Right kidney (tissue), 1 donor: ENCODE data around the gene ANTXR1.
A peak's percentile ranks its signal among the peaks of the same experiment; 100 is the strongest.
"Not testable (repeated sequence)": the region's sequence is repeated elsewhere in the genome, so short reads cannot be mapped to it uniquely, and the experiment has no call there.

Source experiments
- DNase-seq: peaks from one replicate; pipeline ENCODE4 v3.0.0-alpha.2; 2016

ANTXR1 gene

DNA sequence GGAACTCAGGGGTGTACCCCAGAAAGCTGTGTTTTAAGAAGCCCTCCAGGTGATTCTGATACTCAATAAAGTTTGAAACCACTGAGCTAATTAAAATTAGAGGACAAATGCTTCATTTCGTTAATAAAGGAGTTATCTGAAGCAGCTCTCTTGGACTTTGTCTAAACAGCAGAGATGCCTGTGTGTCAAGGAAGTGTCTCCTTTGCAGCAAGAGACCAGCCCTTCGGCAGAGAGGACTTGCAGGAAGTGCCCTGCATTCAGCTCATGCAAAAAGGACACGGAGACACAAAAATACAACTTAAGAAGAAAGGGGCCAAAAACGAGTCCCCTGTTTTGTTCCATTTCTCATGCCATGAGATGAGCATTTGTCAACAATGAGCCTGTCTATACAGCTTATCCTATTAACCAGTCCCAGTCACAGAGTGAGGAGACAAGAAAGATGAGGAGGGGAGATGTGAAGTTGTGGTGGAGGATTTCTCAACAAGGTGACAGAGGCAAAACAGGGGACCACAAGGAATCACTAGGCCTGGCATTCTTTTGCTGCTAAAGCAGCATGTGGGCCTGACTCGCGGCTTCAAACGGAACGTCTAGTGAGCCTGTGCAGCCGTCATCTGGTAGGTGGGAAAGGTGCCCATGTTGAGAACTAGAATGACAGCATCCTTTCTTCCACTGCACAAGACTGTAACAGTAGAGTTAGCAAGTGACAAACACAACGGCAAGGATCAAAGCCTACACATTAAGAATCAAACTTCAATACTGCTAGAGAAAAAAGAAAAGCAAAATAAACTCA is 152.3 kb downstream of the ANTXR1 start:
- no peak for DNase-seq

DNA sequence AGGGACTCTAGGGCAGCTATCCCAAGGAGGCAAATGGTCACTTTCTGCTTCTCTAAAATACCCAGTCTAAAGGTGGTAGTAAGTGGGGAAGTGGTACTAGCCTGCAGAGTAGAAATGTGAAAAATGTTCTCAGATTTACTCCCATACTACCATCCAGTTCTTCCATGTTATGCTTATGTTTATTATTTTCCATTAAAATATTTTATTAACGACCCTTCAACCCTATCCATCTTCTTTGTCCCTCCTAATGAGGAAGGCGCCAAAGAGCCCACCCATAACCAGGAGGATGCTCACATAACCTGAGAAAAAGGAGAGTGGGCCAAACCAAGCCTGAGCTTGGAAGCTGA is 153.5 kb downstream of the ANTXR1 start:
- DNase-seq, result no peak

DNA sequence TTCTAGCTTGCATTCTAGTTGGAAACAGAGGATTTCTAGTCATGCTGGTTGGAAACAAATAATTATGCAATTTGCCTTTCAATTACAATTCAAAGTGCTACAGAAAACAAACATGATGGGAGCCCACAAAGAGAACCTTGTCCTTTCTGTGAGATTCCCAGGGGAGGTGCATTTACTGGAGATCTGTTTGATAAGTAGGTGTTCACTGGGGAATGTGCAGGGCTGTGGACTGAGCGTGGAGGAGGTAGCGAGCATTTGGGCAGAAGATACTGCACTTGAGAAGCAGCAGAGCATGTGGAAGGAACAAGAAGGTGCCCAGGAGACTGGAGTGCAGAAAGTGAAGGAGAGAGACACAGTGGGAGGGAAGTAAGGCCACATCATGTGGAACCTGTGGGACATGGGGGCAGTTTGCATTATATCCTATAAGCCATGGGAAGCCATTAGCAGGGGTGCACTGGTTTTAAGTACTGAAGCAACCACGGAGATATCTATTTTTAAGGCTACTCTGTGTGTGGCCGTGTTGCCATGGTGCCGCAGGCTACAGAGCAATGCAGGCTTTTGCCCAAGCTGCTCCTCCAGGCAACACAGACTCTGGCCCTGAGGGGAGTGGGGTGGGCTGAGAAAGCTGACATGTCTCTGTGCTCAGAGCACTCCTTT is 154.0 kb downstream of the ANTXR1 start:
- DNase-seq, result no peak

DNA sequence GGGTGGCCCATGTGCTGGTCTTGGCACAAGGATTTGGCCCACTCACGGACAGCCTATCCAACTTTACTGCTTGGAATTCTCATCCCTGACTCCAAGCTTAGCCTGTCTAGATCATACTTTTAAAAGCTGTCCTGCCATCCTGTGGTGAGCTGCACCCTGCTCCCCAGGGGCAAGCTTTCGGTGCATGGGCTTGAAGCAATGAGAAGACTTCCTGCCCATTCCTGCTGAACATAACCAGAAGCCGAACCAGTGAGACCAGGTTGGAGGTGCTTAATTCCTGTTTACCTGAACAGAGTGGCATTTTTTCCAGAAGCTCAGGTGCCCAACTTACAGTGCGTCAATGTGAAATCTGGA is 154.5 kb downstream of the ANTXR1 start:
- DNase-seq, result no peak

DNA sequence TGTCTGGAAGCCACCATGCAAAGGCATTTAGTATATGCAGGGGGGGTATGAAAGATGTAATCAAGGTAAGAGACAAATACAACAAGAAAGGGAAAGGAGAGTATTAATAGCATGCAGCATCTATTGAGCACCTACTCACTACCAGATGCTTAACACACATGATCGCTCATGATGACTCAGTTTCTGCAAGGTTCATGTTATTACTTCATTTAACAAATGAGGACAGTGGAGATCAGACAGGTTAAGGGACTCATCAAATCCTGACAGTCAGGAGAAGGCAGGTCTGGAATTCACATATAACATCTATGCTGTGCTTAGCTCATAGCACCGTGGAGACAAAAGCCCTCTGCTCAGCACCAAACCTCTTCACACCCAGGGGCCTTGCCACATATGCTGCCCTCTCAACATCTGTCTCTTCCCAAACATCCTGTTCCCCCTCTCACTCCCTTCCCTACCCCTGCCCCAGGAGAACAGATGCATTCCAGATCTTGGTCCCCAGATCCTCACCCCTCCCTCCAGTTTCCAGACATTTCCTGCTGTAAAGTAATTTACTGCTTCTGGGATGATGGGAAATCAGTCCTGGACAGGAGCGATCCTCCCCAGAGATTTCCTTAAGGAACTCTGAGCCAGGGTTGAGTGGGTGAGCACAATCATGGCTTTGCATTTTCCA is 155.3 kb downstream of the ANTXR1 start:
- no peak for DNase-seq

DNA sequence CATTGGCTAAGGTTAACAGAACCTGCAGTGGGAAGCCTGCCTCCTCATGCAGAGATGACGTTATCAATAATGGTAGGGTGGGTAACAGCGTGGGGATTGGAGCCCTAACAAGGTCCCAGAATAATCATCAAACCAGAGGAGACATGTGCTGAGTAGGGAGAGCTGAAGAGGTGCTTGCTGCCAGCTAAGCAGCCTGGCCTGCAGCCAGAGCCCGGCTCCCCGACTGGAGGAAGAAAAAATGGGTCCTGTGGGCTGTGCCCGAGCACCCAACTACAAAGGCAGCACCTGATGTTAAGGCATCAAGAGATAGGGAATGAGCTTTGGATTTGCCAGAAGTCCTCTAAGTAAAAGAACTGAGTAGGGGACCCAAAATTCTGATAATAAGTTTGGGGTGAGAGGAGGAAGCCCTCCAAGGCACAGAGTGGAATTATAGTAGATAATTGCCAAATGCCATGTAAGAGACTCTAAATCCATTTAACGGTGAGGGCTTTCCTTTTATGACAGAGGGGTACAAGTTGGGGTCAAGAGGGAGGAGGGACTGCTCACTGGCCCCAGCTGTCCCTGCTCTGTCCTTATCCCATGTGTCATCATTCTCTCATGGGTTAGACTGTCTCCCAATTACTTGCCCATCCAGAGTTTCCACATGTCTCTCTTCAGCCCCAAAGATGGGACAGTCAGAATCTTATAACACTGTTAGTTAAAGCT is 156.1 kb downstream of the ANTXR1 start:
- DNase-seq, result no peak

DNA sequence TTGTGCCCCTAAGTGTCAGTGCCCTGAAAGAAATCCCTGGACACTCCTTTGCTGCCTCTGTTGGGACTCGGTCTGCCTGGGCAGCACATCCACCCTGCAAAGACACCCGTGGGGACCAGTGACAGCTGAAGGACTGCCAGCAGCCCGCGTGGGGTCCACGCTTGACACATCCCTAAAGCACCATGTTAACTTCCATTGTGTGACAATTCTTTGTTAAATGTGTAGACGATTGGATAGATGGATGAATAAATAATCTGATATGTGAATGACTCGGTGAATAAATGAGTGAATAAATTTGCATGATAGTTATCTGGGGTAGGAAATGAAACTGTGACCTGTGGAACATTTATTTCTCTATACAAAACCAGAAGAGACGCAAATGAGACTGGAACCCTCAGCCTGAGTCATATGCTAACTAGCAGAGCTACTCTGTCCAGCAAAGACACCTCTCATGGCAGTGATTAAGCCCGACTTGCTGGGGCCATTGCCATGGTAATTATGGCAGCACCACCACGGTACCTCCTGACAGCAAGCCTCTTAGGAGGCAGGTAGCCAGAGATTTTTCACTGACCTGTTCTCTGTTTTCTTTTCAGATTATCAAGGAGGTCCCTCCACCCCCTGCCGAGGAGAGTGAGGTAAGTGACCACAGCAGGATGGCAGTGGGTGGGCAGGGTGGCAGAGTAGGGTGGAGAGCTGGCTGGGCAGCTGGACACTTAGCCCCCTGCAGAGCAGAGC is 156.8 kb downstream of the ANTXR1 start:
- DNase-seq, result no peak

DNA sequence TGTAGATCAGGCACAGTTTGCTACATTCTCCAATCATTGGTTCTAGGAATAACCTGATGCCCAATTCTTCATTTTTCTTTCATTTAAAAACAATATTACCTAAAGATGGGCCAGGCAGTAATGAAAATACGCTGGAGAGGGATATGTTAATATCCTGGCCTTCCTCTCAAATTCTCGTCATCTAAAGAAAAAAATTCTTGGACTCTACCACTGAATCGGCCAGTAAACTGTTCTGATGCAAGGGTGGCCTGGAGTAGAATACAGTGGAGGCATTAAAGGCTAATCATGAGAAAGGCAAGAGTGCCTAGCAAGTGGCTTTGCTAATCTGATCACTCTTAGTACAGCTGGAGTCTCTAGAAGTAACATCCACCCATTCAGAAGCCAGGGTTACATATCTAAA is 157.7 kb downstream of the ANTXR1 start:
- no peak for DNase-seq

DNA sequence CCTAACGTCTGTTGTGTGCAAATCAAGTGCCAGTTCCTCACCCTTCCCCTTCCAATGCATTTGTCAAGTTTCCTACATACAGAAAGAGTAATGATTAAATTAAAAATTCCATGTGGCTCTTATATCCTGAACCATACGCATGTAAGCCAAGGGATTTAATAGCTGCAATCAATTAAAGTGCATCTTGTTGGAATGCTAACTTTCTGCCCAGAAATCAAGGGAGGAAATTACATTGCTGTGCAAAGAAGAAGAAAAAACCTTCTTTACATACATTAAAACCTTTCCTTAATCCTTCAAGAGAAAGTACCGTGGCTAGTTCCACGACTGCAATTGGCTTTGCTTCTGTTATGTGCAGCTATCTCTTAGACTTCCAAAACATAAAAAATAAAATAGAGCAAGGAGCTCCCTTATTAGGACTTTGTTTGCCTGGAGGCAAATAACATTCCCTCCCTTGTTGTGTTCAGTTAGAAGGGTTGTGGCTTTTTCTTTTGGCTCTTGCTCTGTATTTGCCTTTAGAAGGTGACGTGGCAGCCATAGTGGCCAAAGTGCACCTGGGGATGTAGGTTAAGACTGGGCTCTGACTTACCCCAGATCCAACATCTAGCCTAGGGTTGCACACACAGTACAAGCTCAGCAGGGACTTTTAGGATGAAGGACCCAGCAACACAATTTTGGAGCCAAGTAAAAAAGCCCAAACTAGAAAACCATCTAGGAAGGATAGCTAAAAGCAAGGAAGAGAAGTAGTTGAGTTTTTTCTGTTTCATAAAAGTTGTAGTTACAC is 158.3 kb downstream of the ANTXR1 start:
- DNase-seq, result no peak

DNA sequence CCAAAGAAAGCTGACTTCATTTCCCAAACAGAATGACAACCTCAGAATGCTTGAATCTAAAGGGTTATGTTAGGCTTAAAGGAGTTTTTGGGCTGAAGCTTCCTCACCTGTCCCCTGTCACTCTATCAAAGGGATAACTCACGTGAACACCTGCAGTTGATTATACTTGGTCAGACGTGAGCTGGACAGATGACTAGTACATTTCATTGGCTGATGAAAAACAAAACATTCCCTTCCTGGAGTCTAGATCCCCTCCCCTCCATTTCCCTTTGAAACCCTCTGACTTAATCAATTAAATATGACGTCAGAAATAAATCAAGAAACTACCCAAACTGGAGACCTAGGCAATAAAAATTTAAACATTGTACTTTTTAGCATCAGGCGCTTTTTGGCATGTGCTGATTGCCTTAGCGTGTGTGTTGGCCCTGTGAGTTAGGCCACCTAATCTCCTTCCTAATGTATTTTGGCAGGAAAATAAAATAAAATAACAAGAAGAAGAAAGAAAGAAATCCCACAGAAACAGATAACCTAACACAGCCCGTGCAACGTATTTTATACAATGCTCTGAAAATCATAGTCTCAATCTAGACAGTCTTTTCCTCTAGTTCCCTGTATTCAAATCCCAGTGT is 159.0 kb downstream of the ANTXR1 start:
- DNase-seq, result no peak

DNA sequence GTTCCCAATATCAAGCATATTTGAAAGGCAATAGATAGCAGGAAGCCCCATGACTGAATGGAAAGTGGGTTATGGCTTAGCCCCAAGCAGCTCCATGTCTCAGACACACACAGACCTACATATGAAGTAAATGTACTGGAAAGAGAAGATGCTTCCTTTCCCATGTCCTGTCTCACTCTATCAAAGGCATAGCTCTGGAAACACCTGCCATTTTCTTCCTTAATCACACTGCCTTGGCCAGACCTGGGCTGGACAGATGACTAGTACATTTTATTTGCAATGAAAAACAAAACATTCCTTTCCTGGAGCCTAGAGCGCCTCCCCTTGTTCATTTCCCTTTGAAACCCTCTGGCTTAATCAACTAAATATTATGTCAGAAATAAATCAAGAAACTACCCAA is 160.7 kb downstream of the ANTXR1 start:
- DNase-seq, result no peak

DNA sequence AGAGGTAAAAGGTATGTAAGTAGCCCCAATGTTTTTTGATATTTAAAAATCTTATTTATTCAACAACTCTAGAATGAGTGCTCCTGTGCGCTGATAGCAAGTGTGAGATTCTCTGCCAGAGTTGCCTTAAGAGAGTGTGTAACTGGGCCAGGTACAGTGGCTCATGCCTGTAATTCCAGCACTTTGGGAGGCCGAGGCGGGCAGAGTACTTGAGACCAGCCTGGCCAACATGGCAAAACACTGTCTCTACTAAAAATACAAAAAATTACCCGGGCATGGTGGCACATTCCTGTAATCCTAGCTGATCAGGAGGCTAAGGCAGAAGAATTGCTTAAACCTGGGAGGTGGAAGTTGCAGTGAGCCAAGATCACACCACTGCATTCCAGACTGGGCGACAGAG is 161.2 kb downstream of the ANTXR1 start:
- DNase-seq, result not testable (repeated sequence)

DNA sequence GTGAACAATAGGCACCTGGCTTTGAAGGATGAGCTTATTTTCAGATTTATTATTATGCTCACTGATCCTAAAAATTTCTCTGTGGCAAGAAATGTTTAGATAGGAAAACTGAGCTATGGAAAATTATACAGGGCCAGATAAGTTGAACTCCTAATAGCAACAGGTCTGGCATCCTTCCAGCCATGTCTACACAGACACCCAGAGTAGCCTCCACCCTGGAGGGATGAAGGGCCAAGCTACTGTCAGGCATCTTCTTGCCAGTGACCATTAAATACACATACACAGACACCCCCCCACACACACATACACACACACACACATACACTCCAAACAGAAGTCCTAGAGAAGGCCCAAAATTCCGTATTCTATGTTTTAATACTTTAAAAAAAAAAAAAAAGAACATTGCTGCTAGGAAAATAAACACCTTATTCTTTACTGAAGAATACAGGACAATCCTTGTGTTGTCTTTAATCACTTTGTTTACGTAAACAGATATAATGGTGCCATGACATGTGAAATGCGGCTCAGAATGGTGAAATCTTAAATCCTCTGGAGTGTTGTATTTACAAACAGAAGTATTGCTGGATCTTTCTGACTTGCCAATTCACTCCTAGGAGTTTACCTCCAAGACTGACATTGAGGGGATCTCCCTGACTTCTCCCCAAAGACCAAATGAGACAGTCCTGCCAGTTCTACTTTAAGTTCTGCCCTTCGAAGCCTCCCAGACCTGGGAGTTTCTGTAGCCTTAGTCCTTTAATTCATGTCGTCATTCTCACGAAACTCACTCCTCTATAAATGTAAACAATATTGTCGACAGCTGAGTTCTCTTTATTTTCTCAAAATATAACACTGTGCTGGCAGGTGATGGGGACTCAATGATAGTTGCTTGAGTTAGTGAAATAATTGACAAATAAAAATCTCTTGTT is 163.1 kb downstream of the ANTXR1 start:
- DNase-seq, result no peak

DNA sequence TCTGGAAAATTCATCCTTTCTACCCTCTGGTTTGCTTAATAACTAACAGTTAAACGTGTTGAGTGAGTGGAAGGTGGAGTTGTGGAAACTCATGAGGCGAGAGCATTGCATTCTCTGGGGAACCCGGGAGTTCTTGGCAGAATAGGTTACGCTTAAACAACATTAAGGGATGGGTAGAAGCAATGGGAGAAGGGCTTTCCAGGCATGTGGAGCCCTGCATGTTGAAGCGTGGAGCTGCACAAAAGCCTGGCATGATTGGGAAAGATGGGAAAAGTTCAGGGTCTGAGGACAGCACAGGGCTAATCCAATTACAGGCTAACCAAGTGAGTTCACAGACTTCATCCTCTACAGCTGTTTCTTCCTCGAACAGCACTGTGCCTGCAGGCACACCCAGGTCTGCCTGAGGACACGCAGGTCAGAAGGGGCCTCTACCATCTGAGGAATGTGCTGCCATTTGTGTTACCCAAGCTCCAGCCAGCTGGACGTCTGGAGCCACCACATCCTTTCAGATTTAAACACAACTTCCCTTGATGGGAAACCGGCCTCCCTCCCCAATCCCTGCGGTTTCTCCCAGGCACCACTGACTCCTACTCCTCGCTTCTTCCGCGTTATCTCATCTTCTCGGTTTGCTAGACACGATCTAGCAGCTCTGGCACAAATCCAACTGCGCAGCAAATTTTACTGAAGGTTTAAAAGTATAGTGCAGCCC is 164.2 kb downstream of the ANTXR1 start:
- peak; percentile 15 for DNase-seq

DNA sequence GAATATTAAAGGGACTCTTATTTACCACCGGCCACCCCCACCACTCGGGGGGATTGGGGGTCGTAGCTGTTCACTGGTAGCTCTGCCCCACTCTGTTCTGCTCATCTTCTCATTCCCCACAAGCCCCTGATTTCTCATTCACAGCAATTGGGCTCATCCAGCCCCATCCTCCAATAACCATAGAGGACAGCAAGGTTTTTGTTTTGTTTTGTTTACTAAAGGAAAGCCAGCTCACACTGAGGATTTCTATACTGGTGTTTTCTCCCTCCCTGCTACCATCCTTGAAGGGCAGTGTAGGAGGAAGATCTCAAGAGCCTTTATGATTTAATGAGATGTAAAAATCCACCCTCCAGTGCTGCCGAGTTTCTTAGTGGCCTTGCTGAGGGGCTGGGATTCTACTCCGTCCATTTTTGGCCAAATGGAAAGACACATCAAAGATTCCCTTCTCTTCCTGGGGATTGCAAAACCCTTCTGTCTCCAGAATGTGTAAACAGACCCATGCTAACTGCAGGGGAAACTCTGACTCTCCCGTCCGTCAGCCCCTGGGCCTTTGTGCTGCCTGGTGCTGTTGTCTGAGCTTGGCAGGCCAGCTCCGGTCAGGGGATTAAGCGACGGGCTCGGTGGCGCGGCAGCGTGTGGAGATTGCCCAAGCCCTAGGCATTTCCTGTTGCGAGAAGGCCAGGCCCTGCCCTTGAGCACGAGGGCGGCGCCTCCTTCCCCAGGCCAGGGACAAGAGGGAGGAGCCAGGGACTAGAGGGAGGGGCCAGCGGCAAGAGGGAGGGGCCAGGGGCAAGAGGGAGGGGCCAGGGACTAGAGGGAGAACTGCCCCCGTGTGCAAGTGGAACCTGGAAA is 165.0 kb downstream of the ANTXR1 start:
- DNase-seq, result no peak

DNA sequence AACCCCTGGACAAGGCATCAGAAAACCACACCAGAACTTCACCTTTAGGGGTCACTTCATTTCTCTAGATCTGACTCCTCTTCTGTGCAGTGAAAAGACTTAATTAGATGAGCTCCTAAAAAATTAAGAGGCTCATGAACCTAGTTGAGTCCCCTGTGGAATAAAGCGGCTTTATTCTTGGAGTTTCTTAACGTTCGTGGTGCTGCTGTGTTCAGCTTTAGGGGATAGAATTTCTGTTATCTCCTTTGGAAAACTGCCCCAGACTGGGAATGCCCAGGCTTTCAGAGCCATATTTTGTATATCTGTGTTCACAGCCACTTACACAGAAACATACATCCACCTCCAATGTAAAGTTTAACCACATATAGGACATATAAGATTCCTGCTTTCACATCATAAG is 165.8 kb downstream of the ANTXR1 start:
- no peak for DNase-seq

DNA sequence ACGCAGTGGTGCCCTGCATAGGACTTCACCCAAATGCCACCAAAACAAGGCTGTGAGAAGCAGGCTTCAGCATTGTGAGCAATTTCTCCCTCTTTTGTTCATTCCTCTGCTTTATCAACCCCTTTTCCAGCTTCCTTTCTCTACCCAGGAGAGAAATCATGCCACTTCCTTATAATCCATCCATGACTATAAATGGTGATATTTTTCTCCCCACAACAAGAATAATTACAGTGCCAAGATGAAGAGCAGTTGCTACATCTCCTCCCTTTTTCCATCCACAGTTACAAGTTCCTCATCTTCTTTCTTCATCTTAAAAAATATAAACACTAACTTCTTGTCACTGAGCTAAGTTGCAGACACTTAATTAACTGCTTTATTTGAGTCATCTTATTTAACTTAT is 167.2 kb downstream of the ANTXR1 start:
- DNase-seq, result no peak

DNA sequence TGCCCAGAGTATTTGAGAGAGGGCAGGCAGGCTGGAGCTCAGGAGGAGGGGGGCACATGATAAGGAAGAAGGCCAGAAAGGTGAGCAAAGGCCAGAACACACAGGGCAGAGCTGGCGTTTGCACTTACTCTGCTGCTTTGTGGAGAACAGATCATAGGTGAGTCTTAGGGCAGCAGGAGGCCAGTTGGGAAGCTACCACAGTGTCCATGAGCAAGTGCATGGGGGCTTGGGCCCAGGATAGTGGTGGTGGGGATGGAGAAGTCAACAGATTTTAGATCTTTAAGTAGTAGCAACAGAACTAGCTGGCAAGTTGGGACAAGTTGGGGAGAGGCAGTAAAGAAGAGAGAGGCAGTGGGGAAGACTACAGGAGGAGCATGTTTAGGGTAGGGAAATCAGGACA is 168.0 kb downstream of the ANTXR1 start:
- no peak for DNase-seq
